ENCODE measurements around the gene LOXL1.

LOXL1 gene

DNA sequence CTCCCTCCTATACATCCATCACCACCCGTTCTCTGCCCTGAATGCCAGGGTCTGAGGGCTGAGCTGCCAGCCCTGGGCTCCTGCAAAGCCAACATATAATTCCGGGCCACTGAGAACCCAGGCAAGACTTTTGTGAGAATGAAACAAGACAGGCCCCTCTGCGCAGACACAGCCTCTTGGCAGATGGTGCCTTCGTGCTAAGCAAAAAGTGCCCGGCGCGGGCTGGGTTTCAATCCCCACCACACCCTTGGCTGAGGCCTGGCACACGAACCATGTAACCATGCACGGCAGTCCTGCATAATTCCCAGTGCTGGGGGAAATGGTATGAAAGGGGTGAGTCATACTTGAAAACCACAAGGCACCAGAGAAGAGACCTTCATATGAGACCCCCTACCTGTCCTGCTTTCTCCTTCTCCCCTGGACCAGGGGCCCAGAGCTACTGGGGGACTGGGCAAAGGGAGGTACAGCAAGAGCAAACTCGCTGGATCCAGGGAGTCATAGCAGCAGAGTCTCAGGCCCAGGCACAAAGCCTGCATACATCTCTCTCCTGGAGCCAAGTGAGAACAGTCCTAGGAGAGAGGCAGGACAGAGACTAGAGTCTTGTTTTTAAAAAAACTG, 26.1 kb upstream of the LOXL1 start:
- TF ChIP-seq, protein P1, sequence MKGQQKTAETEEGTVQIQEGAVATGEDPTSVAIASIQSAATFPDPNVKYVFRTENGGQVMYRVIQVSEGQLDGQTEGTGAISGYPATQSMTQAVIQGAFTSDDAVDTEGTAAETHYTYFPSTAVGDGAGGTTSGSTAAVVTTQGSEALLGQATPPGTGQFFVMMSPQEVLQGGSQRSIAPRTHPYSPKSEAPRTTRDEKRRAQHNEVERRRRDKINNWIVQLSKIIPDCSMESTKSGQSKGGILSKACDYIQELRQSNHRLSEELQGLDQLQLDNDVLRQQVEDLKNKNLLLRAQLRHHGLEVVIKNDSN (IDR thresholded peaks at IDR 0.05): no peak
- TF ChIP-seq RAD21 (IDR thresholded peaks at IDR 0.05; ENCODE audit: low read depth) (no peak), EP300 (IDR thresholded peaks at IDR 0.05; ENCODE audit: borderline replicate concordance) (no peak), EGR1 (IDR thresholded peaks at IDR 0.05) (no peak), CREB1 (IDR thresholded peaks at IDR 0.05; ENCODE audit: low read depth) (no peak), NFIC (IDR thresholded peaks at IDR 0.05) (no peak), TCF12 (IDR thresholded peaks at IDR 0.05; ENCODE audit: low read depth) (no peak), ZBTB7A (IDR thresholded peaks at IDR 0.05; ENCODE audit: low read depth) (no peak), FOXM1 (IDR thresholded peaks at IDR 0.05; ENCODE audit: borderline replicate concordance, low read depth) (no peak), CEBPB (IDR thresholded peaks at IDR 0.05) (no peak), TEAD4 (IDR thresholded peaks at IDR 0.05) (no peak)
- TF ChIP-seq, protein P2, sequence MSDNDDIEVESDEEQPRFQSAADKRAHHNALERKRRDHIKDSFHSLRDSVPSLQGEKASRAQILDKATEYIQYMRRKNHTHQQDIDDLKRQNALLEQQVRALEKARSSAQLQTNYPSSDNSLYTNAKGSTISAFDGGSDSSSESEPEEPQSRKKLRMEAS (IDR thresholded peaks at IDR 0.05): no peak
- TF ChIP-seq, protein P3, sequence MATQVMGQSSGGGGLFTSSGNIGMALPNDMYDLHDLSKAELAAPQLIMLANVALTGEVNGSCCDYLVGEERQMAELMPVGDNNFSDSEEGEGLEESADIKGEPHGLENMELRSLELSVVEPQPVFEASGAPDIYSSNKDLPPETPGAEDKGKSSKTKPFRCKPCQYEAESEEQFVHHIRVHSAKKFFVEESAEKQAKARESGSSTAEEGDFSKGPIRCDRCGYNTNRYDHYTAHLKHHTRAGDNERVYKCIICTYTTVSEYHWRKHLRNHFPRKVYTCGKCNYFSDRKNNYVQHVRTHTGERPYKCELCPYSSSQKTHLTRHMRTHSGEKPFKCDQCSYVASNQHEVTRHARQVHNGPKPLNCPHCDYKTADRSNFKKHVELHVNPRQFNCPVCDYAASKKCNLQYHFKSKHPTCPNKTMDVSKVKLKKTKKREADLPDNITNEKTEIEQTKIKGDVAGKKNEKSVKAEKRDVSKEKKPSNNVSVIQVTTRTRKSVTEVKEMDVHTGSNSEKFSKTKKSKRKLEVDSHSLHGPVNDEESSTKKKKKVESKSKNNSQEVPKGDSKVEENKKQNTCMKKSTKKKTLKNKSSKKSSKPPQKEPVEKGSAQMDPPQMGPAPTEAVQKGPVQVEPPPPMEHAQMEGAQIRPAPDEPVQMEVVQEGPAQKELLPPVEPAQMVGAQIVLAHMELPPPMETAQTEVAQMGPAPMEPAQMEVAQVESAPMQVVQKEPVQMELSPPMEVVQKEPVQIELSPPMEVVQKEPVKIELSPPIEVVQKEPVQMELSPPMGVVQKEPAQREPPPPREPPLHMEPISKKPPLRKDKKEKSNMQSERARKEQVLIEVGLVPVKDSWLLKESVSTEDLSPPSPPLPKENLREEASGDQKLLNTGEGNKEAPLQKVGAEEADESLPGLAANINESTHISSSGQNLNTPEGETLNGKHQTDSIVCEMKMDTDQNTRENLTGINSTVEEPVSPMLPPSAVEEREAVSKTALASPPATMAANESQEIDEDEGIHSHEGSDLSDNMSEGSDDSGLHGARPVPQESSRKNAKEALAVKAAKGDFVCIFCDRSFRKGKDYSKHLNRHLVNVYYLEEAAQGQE (IDR thresholded peaks at IDR 0.05; ENCODE audit: low read depth): no peak

DNA sequence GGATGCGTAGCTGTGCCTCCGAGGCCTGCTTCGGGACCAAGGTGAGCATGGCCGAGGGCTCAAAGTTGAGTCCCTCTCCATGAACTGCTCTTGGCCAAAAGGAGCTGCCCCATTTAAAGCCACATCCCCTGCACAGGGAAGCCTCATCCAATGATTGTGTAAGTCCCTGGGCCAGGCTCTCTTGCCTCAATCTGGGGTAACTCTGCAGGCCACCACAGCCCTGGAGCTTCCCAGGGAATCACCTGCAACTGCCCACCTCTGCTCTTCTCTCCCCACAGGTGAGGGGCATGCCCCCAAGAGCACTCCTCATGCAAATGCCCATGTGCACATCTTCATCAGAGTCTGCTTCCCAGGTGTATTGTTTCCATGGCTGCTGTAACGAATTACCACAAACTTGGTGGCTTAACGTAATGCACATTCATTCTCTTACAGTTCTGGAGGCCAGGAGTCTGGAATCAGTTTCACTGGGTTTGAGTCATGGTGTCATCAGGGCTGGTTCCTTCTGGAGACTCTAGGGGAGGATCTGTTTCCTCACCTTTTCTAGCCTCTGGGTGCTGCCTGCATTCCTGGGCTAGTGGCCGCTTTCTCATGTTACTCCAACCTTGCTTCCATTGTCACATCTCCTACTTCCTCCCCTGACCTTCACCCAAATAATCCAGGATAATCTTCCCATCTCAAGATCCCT, 25.0 kb upstream of the LOXL1 start:
- TF ChIP-seq, protein P3 (IDR thresholded peaks at IDR 0.05; ENCODE audit: low read depth): no peak
- TF ChIP-seq FOXM1 (IDR thresholded peaks at IDR 0.05; ENCODE audit: borderline replicate concordance, low read depth) (no peak), EP300 (IDR thresholded peaks at IDR 0.05; ENCODE audit: borderline replicate concordance) (no peak), TEAD4 (IDR thresholded peaks at IDR 0.05) (no peak), YY1 (IDR thresholded peaks at IDR 0.05; ENCODE audit: low read depth) (no peak), EGR1 (IDR thresholded peaks at IDR 0.05) (no peak)

DNA sequence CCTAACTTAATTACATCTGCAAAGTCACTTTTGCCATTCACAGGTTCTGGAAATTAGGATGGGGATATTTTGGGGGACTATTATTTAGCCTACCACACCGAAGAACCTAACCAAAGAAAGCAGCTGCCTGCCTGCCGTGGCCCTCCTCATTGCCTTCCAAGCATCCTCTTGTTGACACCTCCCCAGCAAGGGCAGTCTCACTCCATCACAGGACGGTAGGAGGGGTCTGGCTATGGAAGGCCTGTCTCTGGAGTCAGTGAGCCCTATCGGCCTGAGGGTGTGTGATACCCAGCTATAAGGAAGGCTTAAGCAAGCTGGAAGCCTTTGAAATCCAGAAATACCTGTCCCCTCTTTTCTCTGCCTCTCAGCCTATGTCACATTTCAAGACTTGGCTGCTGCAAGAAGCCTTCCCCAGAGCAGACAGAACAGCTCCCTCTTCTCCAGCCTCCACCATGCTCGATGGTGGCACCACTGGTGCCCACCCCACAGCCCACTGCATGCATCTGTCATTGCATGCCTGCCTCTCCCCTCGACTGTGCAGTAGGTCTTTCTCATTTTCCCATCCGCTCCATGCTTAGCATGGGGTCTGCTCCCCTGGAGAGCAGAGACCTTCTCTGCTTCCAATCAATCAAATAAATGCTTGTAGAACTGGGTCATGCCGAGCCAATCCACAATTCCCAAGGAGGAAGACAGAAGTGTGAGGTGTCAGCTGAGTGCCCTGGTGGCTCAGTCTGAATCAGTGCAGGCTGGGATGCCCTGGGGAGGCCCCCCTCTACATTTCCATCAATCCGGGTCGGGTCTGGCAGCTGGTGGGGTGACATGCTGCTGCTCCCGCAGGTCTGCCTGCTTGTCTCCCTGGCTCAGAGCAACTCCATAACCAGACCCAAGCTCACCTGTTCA, 23.9 kb upstream of the LOXL1 start:
- no peak for TF ChIP-seq ZBTB7A (IDR thresholded peaks at IDR 0.05; ENCODE audit: low read depth)
- TF ChIP-seq YY1 (IDR thresholded peaks at IDR 0.05; ENCODE audit: low read depth): no peak
- TF ChIP-seq TEAD4 (IDR thresholded peaks at IDR 0.05): no peak
- TF ChIP-seq, protein P3 (IDR thresholded peaks at IDR 0.05; ENCODE audit: low read depth): no peak
- no peak for TF ChIP-seq CREB1 (IDR thresholded peaks at IDR 0.05; ENCODE audit: low read depth)
- no peak for TF ChIP-seq NFIC (IDR thresholded peaks at IDR 0.05)
- no peak for TF ChIP-seq EGR1 (IDR thresholded peaks at IDR 0.05)

DNA sequence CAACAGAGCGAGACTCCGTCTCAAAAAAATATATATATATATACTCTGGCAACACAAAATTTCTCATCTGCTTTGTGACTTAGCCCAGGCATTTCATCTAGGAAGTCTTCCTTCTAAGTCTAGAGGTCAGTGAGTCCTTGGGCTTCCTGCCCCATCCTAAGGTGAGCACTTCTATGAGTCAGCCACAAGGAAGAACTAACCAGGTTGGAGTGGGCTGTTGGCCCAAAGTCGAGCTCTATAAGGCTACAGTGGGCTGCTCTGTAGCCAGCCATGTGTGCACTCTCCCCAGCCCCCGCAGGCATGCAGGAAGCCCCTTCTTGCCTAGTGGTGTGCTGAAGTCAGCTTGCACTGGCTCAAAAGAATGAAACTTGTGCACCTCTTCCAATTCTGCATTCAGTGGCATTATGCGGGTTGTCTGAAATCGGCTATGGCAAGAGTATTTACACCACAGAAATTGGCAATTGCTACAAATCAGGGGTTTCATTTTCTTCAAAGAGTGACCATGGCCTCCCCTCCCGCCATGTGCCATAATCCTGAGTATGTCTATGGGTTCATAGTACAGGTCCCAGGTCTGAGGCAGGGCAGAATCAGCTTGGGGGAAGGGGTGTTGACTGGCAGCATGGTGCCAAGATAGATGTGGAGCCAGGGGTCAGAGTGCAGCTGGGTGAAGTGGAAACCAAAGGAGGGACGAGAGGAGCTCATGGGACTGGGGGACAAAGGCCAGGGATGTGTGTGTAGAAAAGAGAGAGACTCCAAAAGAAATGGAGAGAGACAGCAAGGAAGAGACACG, 22.0 kb upstream of the LOXL1 start:
- TF ChIP-seq CEBPB (IDR thresholded peaks at IDR 0.05) (no peak), ZBTB7A (IDR thresholded peaks at IDR 0.05; ENCODE audit: low read depth) (no peak), FOXM1 (IDR thresholded peaks at IDR 0.05; ENCODE audit: borderline replicate concordance, low read depth) (no peak), TAF1 (IDR thresholded peaks at IDR 0.05; ENCODE audit: low read depth) (no peak), RAD21 (IDR thresholded peaks at IDR 0.05; ENCODE audit: low read depth) (no peak), TCF12 (IDR thresholded peaks at IDR 0.05; ENCODE audit: low read depth) (no peak), TEAD4 (IDR thresholded peaks at IDR 0.05) (no peak), YY1 (IDR thresholded peaks at IDR 0.05; ENCODE audit: low read depth) (no peak), NFIC (IDR thresholded peaks at IDR 0.05) (no peak), CREB1 (IDR thresholded peaks at IDR 0.05; ENCODE audit: low read depth) (no peak), EP300 (IDR thresholded peaks at IDR 0.05; ENCODE audit: borderline replicate concordance) (no peak), EGR1 (IDR thresholded peaks at IDR 0.05) (no peak)
- TF ChIP-seq, protein P2 (IDR thresholded peaks at IDR 0.05): no peak
- TF ChIP-seq, protein P3 (IDR thresholded peaks at IDR 0.05; ENCODE audit: low read depth): no peak
- TF ChIP-seq, protein P1 (IDR thresholded peaks at IDR 0.05): no peak
